ENCODE measurements around the gene ANO7. TPM values are rescaled to one million over a fixed set of nuclear protein-coding genes. Genes with fewer than 3 reads are reported as not detected.
A peak's percentile ranks its signal among the peaks of the same experiment; 100 is the strongest.

Gene ANO7
- total and polyA plus RNA-seq, 5 donors from 2014 or later, result 0.17 TPM; not detected in 4

DNA sequence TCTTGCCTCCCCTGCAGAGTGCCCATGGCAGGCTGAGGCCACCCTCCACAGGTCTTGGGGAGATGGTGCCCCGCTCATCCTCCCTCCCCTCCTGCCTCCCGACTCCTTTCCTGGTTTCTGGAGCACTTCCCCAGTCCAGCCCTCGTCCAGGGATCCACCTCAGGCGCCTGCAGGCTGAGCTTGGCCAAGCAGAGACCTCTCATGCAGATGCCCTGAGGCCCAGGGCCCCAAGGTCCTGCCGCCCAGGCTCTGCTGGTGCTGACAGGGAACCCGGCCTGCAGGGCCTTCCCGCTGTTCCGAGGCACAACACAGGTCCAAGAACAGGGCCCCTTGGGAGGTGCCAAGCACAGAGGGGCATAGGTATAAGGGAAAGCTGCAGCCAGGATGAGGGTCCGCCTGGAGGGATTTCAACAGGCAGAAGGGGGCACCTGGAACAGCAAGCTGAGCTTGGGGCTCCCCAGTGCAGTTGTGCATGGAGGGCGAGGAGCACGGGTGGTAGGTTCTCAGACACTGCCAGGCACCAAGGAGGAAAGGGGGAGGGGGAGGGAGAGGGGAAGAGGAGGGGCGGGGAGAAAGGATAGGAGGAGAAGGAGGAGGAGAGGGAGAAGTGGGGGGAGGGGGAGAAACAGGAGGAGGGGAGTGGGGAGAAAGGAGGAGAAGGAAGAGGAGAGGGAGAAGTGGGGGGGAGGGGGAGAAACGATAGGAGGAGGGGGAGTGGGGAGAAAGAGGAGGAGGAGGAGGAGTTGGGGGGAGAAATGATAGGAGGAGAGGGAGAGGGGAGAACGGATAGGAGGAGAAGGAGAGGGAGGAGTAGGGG is 1.2 kb upstream of the ANO7 start:
- H3K36me3 Mint-ChIP-seq, result peaks cover 4% of the 10 kb centered on the region
- Histone ChIP-seq H3K4me3 (ENCODE audit: low read depth, low read length) (no peak overlapping the region), H3K9me3 (ENCODE audit: control insufficient read depth in 2 of 2, low read length in 2 of 2) (no peaks in the 10 kb centered on the region), H3K27me3 (ENCODE audit: control insufficient read depth, insufficient read depth, low read length) (no peaks in the 10 kb centered on the region), H3K27ac (ENCODE audit: insufficient read depth, low read length, poor library complexity, severe bottlenecking) (no peak overlapping the region), H3K4me1 (ENCODE audit: control insufficient read depth, insufficient read depth, low read length, poor library complexity, severe bottlenecking) (no peaks in the 10 kb centered on the region), H3K36me3 (ENCODE audit: control insufficient read depth, insufficient read depth, low read length) (peaks cover 13% of the 10 kb centered on the region)
- no peaks in the 10 kb centered on the region for H3K4me1 Mint-ChIP-seq
- H3K4me3 Mint-ChIP-seq, result no peak overlapping the region
- no peak for ATAC-seq (ENCODE audit: low read depth in 2 of 2)
- no peak overlapping the region for H3K27ac Mint-ChIP-seq
- no peaks in the 10 kb centered on the region for H3K9me3 Mint-ChIP-seq
- no peaks in the 10 kb centered on the region for H3K27me3 Mint-ChIP-seq
- no peak for DNase-seq

DNA sequence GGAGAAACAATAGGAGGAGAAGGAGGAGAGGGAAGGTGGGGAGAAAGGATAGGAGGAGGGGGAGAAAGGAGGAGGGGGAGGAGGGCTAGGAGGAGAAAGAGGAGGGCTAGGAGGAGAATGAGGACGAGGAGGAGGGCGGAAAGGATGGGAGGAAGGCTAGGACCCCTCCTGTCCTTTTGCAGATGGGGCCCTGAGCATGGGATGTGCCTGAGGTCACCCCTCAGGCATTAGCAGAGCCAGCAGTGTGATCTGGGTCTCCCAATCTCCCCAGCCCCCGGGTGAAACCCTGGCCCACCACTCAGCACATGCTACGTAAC is 601 bp upstream of the ANO7 start:
- Histone ChIP-seq H3K4me1 (ENCODE audit: control insufficient read depth, insufficient read depth, low read length, poor library complexity, severe bottlenecking) (no peaks in the 10 kb centered on the region), H3K27me3 (ENCODE audit: control insufficient read depth, insufficient read depth, low read length) (no peaks in the 10 kb centered on the region), H3K9me3 (ENCODE audit: control insufficient read depth in 2 of 2, low read length in 2 of 2) (no peaks in the 10 kb centered on the region), H3K36me3 (ENCODE audit: control insufficient read depth, insufficient read depth, low read length) (peaks cover 9% of the 10 kb centered on the region), H3K27ac (ENCODE audit: insufficient read depth, low read length, poor library complexity, severe bottlenecking) (no peak overlapping the region), H3K4me3 (ENCODE audit: low read depth, low read length) (no peak overlapping the region)
- Mint-ChIP-seq H3K4me3 (no peak overlapping the region), H3K27me3 (no peaks in the 10 kb centered on the region), H3K27ac (no peak overlapping the region), H3K9me3 (no peaks in the 10 kb centered on the region), H3K4me1 (no peaks in the 10 kb centered on the region), H3K36me3 (peaks cover 4% of the 10 kb centered on the region)
- DNase-seq, result no peak
- no peak for ATAC-seq (ENCODE audit: low read depth in 2 of 2)

DNA sequence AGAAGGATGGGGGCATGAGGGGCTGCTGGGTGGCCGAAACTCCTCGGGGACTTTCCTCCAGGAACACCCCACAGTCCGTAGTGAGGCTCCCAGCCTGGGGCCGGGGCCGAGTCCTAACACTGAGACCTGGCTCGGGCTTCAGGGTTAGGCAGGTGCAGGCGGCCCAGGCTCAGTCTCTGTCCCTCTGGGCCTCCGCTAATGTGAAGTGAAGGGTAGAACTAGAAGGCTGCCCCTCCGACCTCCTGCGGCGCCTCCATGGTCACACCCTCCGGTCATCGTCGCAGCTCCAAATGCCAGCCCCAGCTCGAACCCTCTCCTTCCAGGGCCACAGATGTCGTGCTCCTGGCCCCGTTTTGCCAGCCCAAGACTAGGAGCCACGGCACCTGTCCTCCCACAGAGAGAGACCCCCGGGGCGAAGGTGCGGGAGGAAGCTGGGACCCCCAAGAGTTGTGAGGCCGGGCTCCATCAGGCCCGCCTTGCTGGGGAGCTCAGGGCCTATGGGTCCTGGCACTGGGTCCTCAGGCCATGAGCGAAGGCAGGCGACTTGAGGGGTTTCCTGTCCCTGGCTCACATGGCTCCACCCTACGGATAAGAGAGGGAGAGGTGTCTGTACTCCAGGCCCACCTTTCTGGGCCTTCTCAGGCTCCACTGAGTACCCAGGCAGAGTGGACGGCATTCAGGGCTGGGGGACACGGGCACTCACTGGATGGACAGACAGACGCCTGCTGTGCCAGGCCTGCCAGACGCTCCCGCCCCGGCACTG is 797 bp downstream of the ANO7 start:
- Mint-ChIP-seq H3K27ac (no peak overlapping the region), H3K27me3 (no peaks in the 10 kb centered on the region), H3K36me3 (no peaks in the 10 kb centered on the region), H3K4me3 (no peak overlapping the region), H3K4me1 (no peaks in the 10 kb centered on the region), H3K9me3 (no peaks in the 10 kb centered on the region)
- no peak overlapping the region for H3K27ac ChIP-seq (ENCODE audit: insufficient read depth, low read length, poor library complexity, severe bottlenecking)
- no peak overlapping the region for H3K4me3 ChIP-seq (ENCODE audit: low read depth, low read length)
- no peaks in the 10 kb centered on the region for H3K27me3 ChIP-seq (ENCODE audit: control insufficient read depth, insufficient read depth, low read length)
- no peaks in the 10 kb centered on the region for H3K36me3 ChIP-seq (ENCODE audit: control insufficient read depth, insufficient read depth, low read length)
- no peaks in the 10 kb centered on the region for H3K9me3 ChIP-seq (ENCODE audit: control insufficient read depth in 2 of 2, low read length in 2 of 2)
- H3K4me1 ChIP-seq (ENCODE audit: control insufficient read depth, insufficient read depth, low read length, poor library complexity, severe bottlenecking), result no peaks in the 10 kb centered on the region
- no peak for ATAC-seq (ENCODE audit: low read depth in 2 of 2)
- DNase-seq, result no peak

DNA sequence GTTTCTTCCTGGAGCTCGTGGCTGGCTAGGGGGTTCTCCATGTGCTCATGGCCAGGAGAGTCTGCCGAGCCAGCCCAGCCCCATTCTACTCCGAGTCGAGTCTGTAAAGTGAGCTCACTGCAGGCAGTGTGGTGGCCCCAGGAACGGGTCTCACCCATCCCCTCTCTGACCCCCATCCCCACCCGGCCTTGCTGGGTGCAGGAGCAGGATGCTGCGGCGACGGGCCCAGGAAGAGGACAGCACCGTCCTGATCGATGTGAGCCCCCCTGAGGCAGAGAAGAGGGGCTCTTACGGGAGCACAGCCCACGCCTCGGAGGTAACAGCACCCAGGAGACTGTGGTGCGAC is 1.4 kb downstream of the ANO7 start:
- Histone ChIP-seq H3K27me3 (ENCODE audit: control insufficient read depth, insufficient read depth, low read length) (no peaks in the 10 kb centered on the region), H3K27ac (ENCODE audit: insufficient read depth, low read length, poor library complexity, severe bottlenecking) (no peak overlapping the region), H3K9me3 (ENCODE audit: control insufficient read depth in 2 of 2, low read length in 2 of 2) (no peaks in the 10 kb centered on the region), H3K4me3 (ENCODE audit: low read depth, low read length) (no peak overlapping the region), H3K36me3 (ENCODE audit: control insufficient read depth, insufficient read depth, low read length) (no peaks in the 10 kb centered on the region), H3K4me1 (ENCODE audit: control insufficient read depth, insufficient read depth, low read length, poor library complexity, severe bottlenecking) (no peaks in the 10 kb centered on the region)
- H3K9me3 Mint-ChIP-seq, result no peaks in the 10 kb centered on the region
- ATAC-seq (ENCODE audit: low read depth in 2 of 2) (no peak), DNase-seq (no peak)
- no peak overlapping the region for H3K27ac Mint-ChIP-seq
- no peaks in the 10 kb centered on the region for H3K4me1 Mint-ChIP-seq
- no peaks in the 10 kb centered on the region for H3K27me3 Mint-ChIP-seq
- no peaks in the 10 kb centered on the region for H3K36me3 Mint-ChIP-seq
- no peak overlapping the region for H3K4me3 Mint-ChIP-seq

DNA sequence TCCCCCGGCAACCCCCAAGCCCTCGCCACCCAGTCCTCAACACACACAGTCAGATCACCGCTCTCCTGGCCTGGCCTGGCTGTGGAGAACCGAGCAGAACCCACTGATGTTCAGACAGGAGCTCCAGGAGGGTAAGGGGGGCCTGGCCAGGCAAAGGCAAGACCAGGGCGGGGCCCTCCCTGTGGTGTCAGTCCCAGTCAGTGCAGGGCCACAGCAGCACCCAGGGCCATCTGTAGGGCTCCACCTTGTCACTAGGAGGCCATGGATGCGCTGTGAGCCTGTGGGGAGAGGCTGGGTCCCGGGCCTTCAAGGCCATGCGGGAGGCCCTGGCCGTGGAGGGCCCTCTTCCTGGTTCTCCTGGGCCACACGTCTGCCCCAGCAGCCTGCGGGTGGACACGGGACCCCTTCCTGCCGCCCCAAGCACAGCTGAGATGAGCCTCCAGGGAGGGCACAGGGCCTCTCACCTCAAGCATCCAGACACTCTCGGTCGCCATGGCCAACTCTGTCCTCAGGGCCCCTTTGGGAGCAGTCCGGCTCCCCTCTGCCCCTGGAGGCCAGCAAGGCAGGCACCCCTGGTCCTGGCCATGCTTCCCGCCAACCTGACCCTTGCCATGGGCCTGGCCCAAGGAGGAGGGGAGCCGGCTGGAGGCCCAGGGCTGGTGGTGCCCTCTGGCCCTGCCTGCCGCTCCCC is 2.0 kb downstream of the ANO7 start:
- H3K27me3 ChIP-seq (ENCODE audit: control insufficient read depth, insufficient read depth, low read length), result no peaks in the 10 kb centered on the region
- Mint-ChIP-seq H3K9me3 (no peaks in the 10 kb centered on the region), H3K4me1 (no peaks in the 10 kb centered on the region), H3K27ac (no peak overlapping the region), H3K36me3 (no peaks in the 10 kb centered on the region), H3K27me3 (no peaks in the 10 kb centered on the region), H3K4me3 (no peak overlapping the region)
- peak in 1 of 2 donors; percentile 22 for ATAC-seq (ENCODE audit: low read depth in 2 of 2)
- H3K27ac ChIP-seq (ENCODE audit: insufficient read depth, low read length, poor library complexity, severe bottlenecking), result no peak overlapping the region
- no peaks in the 10 kb centered on the region for H3K36me3 ChIP-seq (ENCODE audit: control insufficient read depth, insufficient read depth, low read length)
- H3K9me3 ChIP-seq (ENCODE audit: control insufficient read depth in 2 of 2, low read length in 2 of 2), result no peaks in the 10 kb centered on the region
- H3K4me3 ChIP-seq (ENCODE audit: low read depth, low read length), result no peak overlapping the region
- H3K4me1 ChIP-seq (ENCODE audit: control insufficient read depth, insufficient read depth, low read length, poor library complexity, severe bottlenecking), result no peaks in the 10 kb centered on the region
- DNase-seq, result no peak

DNA sequence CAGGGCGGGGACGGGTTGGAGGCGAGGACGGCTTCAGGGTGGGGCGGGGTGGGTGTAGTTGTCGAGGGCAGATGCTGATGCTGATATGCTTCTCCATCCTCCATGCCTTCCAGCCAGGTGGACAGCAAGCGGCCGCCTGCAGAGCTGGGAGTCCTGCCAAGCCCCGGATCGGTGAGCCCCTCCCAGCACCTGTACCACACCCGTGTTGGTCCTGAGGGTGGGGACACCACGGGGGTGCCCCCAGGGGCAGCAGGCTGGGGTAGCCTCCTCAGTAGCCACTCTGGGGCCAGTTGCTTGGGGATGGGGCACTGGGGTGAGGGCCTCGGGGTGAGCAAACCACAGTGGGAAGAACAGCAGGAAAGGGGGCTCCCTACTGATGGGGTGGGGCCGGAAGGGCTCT is 2.6 kb downstream of the ANO7 start:
- Histone ChIP-seq H3K4me1 (ENCODE audit: control insufficient read depth, insufficient read depth, low read length, poor library complexity, severe bottlenecking) (no peaks in the 10 kb centered on the region), H3K4me3 (ENCODE audit: low read depth, low read length) (no peak overlapping the region), H3K36me3 (ENCODE audit: control insufficient read depth, insufficient read depth, low read length) (no peaks in the 10 kb centered on the region), H3K27me3 (ENCODE audit: control insufficient read depth, insufficient read depth, low read length) (no peaks in the 10 kb centered on the region), H3K9me3 (ENCODE audit: control insufficient read depth in 2 of 2, low read length in 2 of 2) (no peaks in the 10 kb centered on the region), H3K27ac (ENCODE audit: insufficient read depth, low read length, poor library complexity, severe bottlenecking) (no peak overlapping the region)
- DNase-seq, result no peak
- no peaks in the 10 kb centered on the region for H3K27me3 Mint-ChIP-seq
- H3K4me3 Mint-ChIP-seq, result no peak overlapping the region
- H3K27ac Mint-ChIP-seq, result no peak overlapping the region
- H3K9me3 Mint-ChIP-seq, result no peaks in the 10 kb centered on the region
- H3K36me3 Mint-ChIP-seq, result no peaks in the 10 kb centered on the region
- no peak for ATAC-seq (ENCODE audit: low read depth in 2 of 2)
- no peaks in the 10 kb centered on the region for H3K4me1 Mint-ChIP-seq

DNA sequence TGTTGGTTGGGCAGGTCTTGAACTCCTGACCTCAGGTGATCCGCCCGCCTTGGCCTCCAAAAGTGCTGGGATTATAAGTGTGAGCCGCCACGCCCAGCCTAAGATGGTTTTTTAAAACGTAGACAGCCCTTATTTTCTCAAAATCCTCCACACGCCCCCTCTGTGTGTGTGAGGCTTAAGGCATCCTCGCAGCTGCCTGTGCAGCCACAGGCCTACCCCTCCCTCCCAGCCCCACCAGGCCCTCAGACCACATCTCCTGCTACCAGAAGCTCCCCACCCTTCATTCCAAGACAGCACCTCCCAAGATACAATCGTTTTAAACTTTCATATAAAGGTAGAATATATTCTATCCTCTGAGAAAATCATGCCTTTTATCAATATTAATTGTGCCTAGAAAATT is 4.8 kb downstream of the ANO7 start:
- no peak overlapping the region for H3K4me3 ChIP-seq (ENCODE audit: low read depth, low read length)
- no peaks in the 10 kb centered on the region for H3K4me1 ChIP-seq (ENCODE audit: control insufficient read depth, insufficient read depth, low read length, poor library complexity, severe bottlenecking)
- H3K27ac ChIP-seq (ENCODE audit: insufficient read depth, low read length, poor library complexity, severe bottlenecking), result no peak overlapping the region
- H3K4me1 Mint-ChIP-seq, result no peaks in the 10 kb centered on the region
- H3K4me3 Mint-ChIP-seq, result no peak overlapping the region
- H3K36me3 Mint-ChIP-seq, result no peaks in the 10 kb centered on the region
- no peaks in the 10 kb centered on the region for H3K9me3 ChIP-seq (ENCODE audit: control insufficient read depth in 2 of 2, low read length in 2 of 2)
- H3K27me3 ChIP-seq (ENCODE audit: control insufficient read depth, insufficient read depth, low read length), result no peaks in the 10 kb centered on the region
- H3K27me3 Mint-ChIP-seq, result no peaks in the 10 kb centered on the region
- DNase-seq (no peak), ATAC-seq (ENCODE audit: low read depth in 2 of 2) (no peak)
- H3K36me3 ChIP-seq (ENCODE audit: control insufficient read depth, insufficient read depth, low read length), result no peaks in the 10 kb centered on the region
- H3K27ac Mint-ChIP-seq, result no peak overlapping the region
- H3K9me3 Mint-ChIP-seq, result no peaks in the 10 kb centered on the region

Data from CD4-positive, CD25-positive, alpha-beta regulatory T cell (primary cell).